Measurements from ENCODE around the gene DNAJA4. TPM values are rescaled to one million over a fixed set of nuclear protein-coding genes. Genes with fewer than 3 reads are reported as not detected.

DNAJA4 gene
- total and polyA plus RNA-seq, 2 of the 13 experiments (the other 11 are each of a cell fraction or from before 2014, with no cell fraction given) = not detected

DNA sequence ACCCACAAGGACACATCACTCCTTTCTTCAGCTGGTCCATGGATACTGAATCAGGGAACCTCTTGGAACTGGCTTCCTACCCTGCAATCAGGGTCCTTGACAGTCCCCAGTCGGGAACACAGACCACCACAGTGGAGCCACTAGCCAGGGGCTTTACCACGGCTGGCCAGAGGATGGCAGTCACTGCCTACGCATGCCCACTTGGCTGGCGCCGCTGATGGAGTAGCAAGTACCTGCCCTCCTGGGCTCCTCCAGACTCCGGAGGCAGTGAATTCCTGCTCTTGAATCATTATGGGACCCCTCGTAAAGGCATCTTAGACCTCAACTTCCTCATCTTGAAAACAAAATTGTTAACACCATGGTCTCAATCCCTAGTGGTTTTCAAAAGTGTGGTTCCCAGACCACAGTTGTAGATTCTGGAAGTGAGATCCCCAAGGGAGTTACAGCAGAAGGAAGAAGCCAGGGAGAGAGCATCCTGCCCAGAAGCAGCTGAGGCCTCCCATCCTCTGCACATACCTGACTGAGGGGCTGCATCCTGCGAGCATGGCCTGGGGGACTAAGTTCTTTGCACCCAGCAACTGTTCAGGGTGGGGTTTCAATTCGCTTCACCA lies 44.2 kb downstream of the DNAJA4 start (continued):
- TF ChIP-seq, protein P1, sequence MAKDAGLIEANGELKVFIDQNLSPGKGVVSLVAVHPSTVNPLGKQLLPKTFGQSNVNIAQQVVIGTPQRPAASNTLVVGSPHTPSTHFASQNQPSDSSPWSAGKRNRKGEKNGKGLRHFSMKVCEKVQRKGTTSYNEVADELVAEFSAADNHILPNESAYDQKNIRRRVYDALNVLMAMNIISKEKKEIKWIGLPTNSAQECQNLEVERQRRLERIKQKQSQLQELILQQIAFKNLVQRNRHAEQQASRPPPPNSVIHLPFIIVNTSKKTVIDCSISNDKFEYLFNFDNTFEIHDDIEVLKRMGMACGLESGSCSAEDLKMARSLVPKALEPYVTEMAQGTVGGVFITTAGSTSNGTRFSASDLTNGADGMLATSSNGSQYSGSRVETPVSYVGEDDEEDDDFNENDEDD (CRISPR knock-in tag; IDR thresholded peaks at IDR 0.05; ENCODE audit: borderline replicate concordance) = no peak
- TF ChIP-seq AKAP8 (CRISPR knock-in tag; IDR thresholded peaks at IDR 0.05) = no peak
- TF ChIP-seq ZNF83 (CRISPR knock-in tag; IDR thresholded peaks at IDR 0.05; ENCODE audit: borderline replicate concordance) = no peak
- TF ChIP-seq KDM2A (CRISPR knock-in tag; IDR thresholded peaks at IDR 0.05; ENCODE audit: borderline replicate concordance, low read depth) = peak; percentile 54; the same call in 1 of the 2 replicates
- TF ChIP-seq JUN (CRISPR knock-in tag; IDR thresholded peaks at IDR 0.05) = no peak
- TF ChIP-seq, protein P2, sequence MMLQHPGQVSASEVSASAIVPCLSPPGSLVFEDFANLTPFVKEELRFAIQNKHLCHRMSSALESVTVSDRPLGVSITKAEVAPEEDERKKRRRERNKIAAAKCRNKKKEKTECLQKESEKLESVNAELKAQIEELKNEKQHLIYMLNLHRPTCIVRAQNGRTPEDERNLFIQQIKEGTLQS (CRISPR knock-in tag; IDR thresholded peaks at IDR 0.05) = no peak
- TF ChIP-seq RORA (CRISPR knock-in tag; IDR thresholded peaks at IDR 0.05) = no peak
- TF ChIP-seq, protein P3, sequence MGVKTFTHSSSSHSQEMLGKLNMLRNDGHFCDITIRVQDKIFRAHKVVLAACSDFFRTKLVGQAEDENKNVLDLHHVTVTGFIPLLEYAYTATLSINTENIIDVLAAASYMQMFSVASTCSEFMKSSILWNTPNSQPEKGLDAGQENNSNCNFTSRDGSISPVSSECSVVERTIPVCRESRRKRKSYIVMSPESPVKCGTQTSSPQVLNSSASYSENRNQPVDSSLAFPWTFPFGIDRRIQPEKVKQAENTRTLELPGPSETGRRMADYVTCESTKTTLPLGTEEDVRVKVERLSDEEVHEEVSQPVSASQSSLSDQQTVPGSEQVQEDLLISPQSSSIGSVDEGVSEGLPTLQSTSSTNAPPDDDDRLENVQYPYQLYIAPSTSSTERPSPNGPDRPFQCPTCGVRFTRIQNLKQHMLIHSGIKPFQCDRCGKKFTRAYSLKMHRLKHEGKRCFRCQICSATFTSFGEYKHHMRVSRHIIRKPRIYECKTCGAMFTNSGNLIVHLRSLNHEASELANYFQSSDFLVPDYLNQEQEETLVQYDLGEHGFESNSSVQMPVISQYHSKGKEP (CRISPR knock-in tag; IDR thresholded peaks at IDR 0.05) = no peak
- TF ChIP-seq ADNP (CRISPR knock-in tag; IDR thresholded peaks at IDR 0.05) = no peak
- TF ChIP-seq SRF (IDR thresholded peaks at IDR 0.05; ENCODE audit: low read depth, low read length) = no peak
- no peak for TF ChIP-seq SP1 (IDR thresholded peaks at IDR 0.05)
- TF ChIP-seq SP1 (CRISPR knock-in tag; IDR thresholded peaks at IDR 0.05) = no peak
- TF ChIP-seq, protein P4, sequence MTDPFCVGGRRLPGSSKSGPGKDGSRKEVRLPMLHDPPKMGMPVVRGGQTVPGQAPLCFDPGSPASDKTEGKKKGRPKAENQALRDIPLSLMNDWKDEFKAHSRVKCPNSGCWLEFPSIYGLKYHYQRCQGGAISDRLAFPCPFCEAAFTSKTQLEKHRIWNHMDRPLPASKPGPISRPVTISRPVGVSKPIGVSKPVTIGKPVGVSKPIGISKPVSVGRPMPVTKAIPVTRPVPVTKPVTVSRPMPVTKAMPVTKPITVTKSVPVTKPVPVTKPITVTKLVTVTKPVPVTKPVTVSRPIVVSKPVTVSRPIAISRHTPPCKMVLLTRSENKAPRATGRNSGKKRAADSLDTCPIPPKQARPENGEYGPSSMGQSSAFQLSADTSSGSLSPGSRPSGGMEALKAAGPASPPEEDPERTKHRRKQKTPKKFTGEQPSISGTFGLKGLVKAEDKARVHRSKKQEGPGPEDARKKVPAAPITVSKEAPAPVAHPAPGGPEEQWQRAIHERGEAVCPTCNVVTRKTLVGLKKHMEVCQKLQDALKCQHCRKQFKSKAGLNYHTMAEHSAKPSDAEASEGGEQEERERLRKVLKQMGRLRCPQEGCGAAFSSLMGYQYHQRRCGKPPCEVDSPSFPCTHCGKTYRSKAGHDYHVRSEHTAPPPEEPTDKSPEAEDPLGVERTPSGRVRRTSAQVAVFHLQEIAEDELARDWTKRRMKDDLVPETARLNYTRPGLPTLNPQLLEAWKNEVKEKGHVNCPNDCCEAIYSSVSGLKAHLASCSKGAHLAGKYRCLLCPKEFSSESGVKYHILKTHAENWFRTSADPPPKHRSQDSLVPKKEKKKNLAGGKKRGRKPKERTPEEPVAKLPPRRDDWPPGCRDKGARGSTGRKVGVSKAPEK (CRISPR knock-in tag; IDR thresholded peaks at IDR 0.05; ENCODE audit: borderline replicate concordance) = no peak
- TF ChIP-seq SAFB2 (CRISPR knock-in tag; IDR thresholded peaks at IDR 0.05; ENCODE audit: borderline replicate concordance, low read depth) = no peak
- no peak for TF ChIP-seq ZNF562 (CRISPR knock-in tag; IDR thresholded peaks at IDR 0.05; ENCODE audit: borderline replicate concordance)
- TF ChIP-seq CREM (IDR thresholded peaks at IDR 0.05) = no peak
- TF ChIP-seq CREM (CRISPR knock-in tag; IDR thresholded peaks at IDR 0.05) = no peak
- TF ChIP-seq ZNF451 (CRISPR knock-in tag; IDR thresholded peaks at IDR 0.05) = 0 out of 2 replicates have a peak, but pooled peaks have one; percentile 33
- TF ChIP-seq ZNF546 (CRISPR knock-in tag; conservative IDR thresholded peaks at IDR 0.05) = no peak
- TF ChIP-seq ZKSCAN5 (CRISPR knock-in tag; IDR thresholded peaks at IDR 0.05) = no peak
- no peak for TF ChIP-seq ZNF329 (CRISPR knock-in tag; IDR thresholded peaks at IDR 0.05; ENCODE audit: low read depth)

Data from HepG2 (cell line).